DND-41 (cell line): ENCODE results near the gene RAB33A.

Experiments used
- EZH2 ChIP-seq: IDR thresholded peaks from 3 replicates; pipeline ENCODE4 v1.6.1; 2012; ENCODE audit warnings: borderline replicate concordance, low read depth, mild to moderate bottlenecking, moderate library complexity, low read length, inconsistent platforms; ENCODE audit not compliant: severe bottlenecking
- TF ChIP-seq, protein P1 (sequence below): IDR thresholded peaks from 2 replicates; pipeline ENCODE4 v1.5.1; 2012; ENCODE audit warnings: borderline replicate concordance, low read length, moderate library complexity, mild to moderate bottlenecking; ENCODE audit not compliant: poor library complexity, severe bottlenecking; ENCODE audit errors: extremely low read depth

DNA sequence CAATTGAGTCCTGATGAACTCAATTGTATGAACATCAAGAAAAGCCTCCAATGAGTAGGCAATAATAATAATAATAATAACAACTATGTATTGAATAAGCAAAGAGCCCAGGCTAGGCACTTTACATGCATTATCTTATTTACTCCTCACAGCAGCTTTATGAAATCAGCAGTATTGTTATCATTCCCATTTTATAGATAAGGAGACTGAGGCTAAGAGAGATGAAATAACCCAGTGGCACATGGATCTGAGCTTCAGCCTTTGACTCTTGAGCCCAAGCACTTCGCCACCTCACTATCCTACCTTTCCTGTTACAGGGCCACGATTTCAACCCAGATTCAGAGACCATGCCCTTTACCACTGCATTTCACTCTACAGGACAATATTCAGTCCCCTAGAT, 3.2 kb downstream of the RAB33A start:
- TF ChIP-seq, protein P1, sequence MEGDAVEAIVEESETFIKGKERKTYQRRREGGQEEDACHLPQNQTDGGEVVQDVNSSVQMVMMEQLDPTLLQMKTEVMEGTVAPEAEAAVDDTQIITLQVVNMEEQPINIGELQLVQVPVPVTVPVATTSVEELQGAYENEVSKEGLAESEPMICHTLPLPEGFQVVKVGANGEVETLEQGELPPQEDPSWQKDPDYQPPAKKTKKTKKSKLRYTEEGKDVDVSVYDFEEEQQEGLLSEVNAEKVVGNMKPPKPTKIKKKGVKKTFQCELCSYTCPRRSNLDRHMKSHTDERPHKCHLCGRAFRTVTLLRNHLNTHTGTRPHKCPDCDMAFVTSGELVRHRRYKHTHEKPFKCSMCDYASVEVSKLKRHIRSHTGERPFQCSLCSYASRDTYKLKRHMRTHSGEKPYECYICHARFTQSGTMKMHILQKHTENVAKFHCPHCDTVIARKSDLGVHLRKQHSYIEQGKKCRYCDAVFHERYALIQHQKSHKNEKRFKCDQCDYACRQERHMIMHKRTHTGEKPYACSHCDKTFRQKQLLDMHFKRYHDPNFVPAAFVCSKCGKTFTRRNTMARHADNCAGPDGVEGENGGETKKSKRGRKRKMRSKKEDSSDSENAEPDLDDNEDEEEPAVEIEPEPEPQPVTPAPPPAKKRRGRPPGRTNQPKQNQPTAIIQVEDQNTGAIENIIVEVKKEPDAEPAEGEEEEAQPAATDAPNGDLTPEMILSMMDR = no peak
- TF ChIP-seq EZH2 = no peak
